ENCODE measurements around the gene ULK3.

Gene ULK3

GRCh38 chr15:74798388-74799254, 44.3 kb downstream of the ULK3 start:
- FAIRE-seq = no peak

GRCh38 chr15:74795966-74796625, 46.9 kb downstream of the ULK3 start:
- no peak for FAIRE-seq

GRCh38 chr15:74794970-74795349, 48.0 kb downstream of the ULK3 start:
- FAIRE-seq = no peak

- FAIRE-seq = no peak
These were observed 48.5 kb downstream of the ULK3 start for GRCh38 chr15:74794248-74794969.

- FAIRE-seq = no peak
These were observed 49.6 kb downstream of the ULK3 start for GRCh38 chr15:74793135-74794028.

- FAIRE-seq = no peak
These were observed 50.5 kb downstream of the ULK3 start for GRCh38 chr15:74792227-74793016.

- no peak for FAIRE-seq
These were observed 51.3 kb downstream of the ULK3 start for GRCh38 chr15:74791667-74792066.

- no peak for FAIRE-seq
These were observed 51.9 kb downstream of the ULK3 start for GRCh38 chr15:74791007-74791406.

GRCh38 chr15:74790080-74790916, 52.7 kb downstream of the ULK3 start:
- FAIRE-seq = no peak

- FAIRE-seq = no peak
These were observed 53.2 kb downstream of the ULK3 start for GRCh38 chr15:74789741-74790079.

- no peak for FAIRE-seq
These were observed 53.8 kb downstream of the ULK3 start for GRCh38 chr15:74789171-74789631.

GRCh38 chr15:74788683-74789151, 54.2 kb downstream of the ULK3 start:
- FAIRE-seq = no peak

- no peak for FAIRE-seq
These were observed 54.8 kb downstream of the ULK3 start for GRCh38 chr15:74788042-74788682.

- FAIRE-seq = no peak
These were observed 55.5 kb downstream of the ULK3 start for GRCh38 chr15:74787251-74788041.

- FAIRE-seq = no peak
These were observed 56.3 kb downstream of the ULK3 start for GRCh38 chr15:74786551-74787165.

All from endometrium (tissue), 2 donors.